ENCODE data around the gene FKBP10.

Gene FKBP10

DNA sequence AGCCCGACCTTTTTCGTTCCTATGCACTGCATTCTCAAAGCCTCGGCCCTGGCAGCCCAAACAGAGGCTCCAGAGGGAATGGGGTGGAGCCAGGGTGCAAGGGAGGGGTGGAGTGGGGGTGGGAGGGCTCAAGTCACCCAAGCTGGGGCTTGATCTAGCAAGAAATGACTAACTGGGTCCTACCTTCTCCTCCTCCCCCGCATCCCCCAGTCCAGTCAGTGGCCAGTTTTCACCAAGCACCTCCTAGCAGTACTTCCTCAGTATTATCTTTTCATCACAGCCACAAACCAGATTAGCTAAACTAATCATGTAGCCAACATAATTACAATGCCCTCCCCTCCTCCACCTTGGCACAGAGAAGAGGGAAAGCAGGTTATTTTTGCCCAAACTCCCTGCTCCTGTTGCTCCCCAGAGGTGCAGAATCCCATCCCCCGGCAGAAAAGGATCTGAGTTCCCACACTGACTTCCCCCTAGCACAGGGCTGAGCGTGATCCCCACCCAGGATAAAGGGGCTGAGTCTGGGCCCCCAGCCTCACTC lies 28.5 kb upstream of the FKBP10 start:
- TF ChIP-seq SPI1 (IDR thresholded peaks at IDR 0.05; ENCODE audit: borderline replicate concordance, low read depth): no peak
- TF ChIP-seq GABPA (IDR thresholded peaks at IDR 0.05; ENCODE audit: low read depth): no peak
- TF ChIP-seq, protein P1, sequence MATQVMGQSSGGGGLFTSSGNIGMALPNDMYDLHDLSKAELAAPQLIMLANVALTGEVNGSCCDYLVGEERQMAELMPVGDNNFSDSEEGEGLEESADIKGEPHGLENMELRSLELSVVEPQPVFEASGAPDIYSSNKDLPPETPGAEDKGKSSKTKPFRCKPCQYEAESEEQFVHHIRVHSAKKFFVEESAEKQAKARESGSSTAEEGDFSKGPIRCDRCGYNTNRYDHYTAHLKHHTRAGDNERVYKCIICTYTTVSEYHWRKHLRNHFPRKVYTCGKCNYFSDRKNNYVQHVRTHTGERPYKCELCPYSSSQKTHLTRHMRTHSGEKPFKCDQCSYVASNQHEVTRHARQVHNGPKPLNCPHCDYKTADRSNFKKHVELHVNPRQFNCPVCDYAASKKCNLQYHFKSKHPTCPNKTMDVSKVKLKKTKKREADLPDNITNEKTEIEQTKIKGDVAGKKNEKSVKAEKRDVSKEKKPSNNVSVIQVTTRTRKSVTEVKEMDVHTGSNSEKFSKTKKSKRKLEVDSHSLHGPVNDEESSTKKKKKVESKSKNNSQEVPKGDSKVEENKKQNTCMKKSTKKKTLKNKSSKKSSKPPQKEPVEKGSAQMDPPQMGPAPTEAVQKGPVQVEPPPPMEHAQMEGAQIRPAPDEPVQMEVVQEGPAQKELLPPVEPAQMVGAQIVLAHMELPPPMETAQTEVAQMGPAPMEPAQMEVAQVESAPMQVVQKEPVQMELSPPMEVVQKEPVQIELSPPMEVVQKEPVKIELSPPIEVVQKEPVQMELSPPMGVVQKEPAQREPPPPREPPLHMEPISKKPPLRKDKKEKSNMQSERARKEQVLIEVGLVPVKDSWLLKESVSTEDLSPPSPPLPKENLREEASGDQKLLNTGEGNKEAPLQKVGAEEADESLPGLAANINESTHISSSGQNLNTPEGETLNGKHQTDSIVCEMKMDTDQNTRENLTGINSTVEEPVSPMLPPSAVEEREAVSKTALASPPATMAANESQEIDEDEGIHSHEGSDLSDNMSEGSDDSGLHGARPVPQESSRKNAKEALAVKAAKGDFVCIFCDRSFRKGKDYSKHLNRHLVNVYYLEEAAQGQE (IDR thresholded peaks at IDR 0.05; ENCODE audit: insufficient replicate concordance, low read depth): no peak
- no peak for TF ChIP-seq CTCF (IDR thresholded peaks at IDR 0.05; ENCODE audit: insufficient read depth, low read length)
- TF ChIP-seq POLR2AphosphoS5 (IDR thresholded peaks at IDR 0.05; ENCODE audit: low read depth): no peak
- no peaks in the 10 kb centered on the region for H3K27me3 ChIP-seq (ENCODE audit: insufficient read depth, poor library complexity, severe bottlenecking)
- DNase-seq (ENCODE audit: low read depth in 1 of 2, low spot score in 1 of 2): peak; percentile 76 to 82
- no peak overlapping the region for H3K4me3 ChIP-seq (replicated peaks; ENCODE audit: insufficient read depth, low read length)
- H3K27ac ChIP-seq (replicated peaks): peak overlapping the region; percentile 66

- peak in 1 of 2 experiments; percentile 58 for DNase-seq (ENCODE audit: low read depth in 1 of 2, low spot score in 1 of 2)
- TF ChIP-seq, protein P1 (IDR thresholded peaks at IDR 0.05; ENCODE audit: insufficient replicate concordance, low read depth): no peak
- TF ChIP-seq GABPA (IDR thresholded peaks at IDR 0.05; ENCODE audit: low read depth) (no peak), SPI1 (IDR thresholded peaks at IDR 0.05; ENCODE audit: borderline replicate concordance, low read depth) (no peak)
- no peaks in the 10 kb centered on the region for H3K27me3 ChIP-seq (ENCODE audit: insufficient read depth, poor library complexity, severe bottlenecking)
- peak overlapping the region; percentile 50 for H3K4me3 ChIP-seq (replicated peaks; ENCODE audit: insufficient read depth, low read length)
- H3K27ac ChIP-seq (replicated peaks): peak overlapping the region; percentile 66
Measured at GRCh38 chr17:41785091-41785858, 27.5 kb upstream of the FKBP10 start.

DNA sequence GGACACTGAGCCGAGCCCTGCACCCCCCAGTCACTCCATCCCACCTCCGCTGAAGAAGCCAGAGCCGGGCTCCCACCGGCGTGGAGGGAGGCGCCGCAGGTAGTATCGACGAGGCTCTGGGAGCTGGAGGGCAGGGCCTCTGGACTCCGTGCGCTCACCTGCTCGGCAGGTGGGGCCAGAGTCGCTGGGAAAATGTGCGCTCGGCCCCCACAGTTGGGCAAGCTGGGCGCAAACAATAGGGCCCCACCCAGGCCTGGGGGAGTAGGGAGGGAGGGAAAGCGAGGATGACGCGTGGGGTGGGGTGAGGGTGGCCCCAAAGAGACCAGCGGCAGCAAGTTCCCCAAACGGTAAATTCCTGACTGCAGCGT lies 27.0 kb upstream of the FKBP10 start:
- DNase-seq (ENCODE audit: low read depth in 1 of 2, low spot score in 1 of 2): peak in 1 of 2 experiments; percentile 61
- H3K27ac ChIP-seq (replicated peaks): peak overlapping the region; percentile 66
- H3K27me3 ChIP-seq (ENCODE audit: insufficient read depth, poor library complexity, severe bottlenecking): no peaks in the 10 kb centered on the region
- TF ChIP-seq CTCF (IDR thresholded peaks at IDR 0.05; ENCODE audit: insufficient read depth, low read length): no peak
- TF ChIP-seq POLR2AphosphoS5 (IDR thresholded peaks at IDR 0.05; ENCODE audit: low read depth): no peak
- no peak for TF ChIP-seq SPI1 (IDR thresholded peaks at IDR 0.05; ENCODE audit: borderline replicate concordance, low read depth)
- TF ChIP-seq GABPA (IDR thresholded peaks at IDR 0.05; ENCODE audit: low read depth): no peak
- TF ChIP-seq, protein P1 (IDR thresholded peaks at IDR 0.05; ENCODE audit: insufficient replicate concordance, low read depth): no peak
- peak overlapping the region; percentile 50 for H3K4me3 ChIP-seq (replicated peaks; ENCODE audit: insufficient read depth, low read length)
